CD4-positive, alpha-beta T cell (primary cell): ENCODE results near the gene ACTR3. TPM values are rescaled to one million over a fixed set of nuclear protein-coding genes. Genes with fewer than 3 reads are reported as not detected.

Source experiments
- ATAC-seq: fragments of 200-7000 bp; cut with Tn5 transposase; one replicate; pipeline ENCODE4 v1.10.0; 2022; ENCODE audit warnings: mild to moderate bottlenecking; ENCODE audit not compliant: poor library complexity
- CTCF ChIA-PET: fragments of 350-600 bp; sonication (Branson Sonifier 250); formaldehyde crosslinking; loops from one replicate; lab custom pipeline; 2021; ENCODE audit warnings: antibody characterized with exemption, inconsistent platforms; lab: Charles Lee
- POLR2A ChIA-PET: fragments of 350-600 bp; sonication (Branson Sonifier 250); formaldehyde crosslinking; loops from one replicate; lab custom pipeline; 2021; ENCODE audit warnings: antibody characterized with exemption, inconsistent platforms; lab: Charles Lee
- DNase-seq, 14 experiments: peaks; one replicate each; pipeline ENCODE4 v3.0.0-alpha.2; 2013 to 2020; ENCODE audit warnings: mixed read lengths in 2 of 14
- H3K27ac ChIP-seq, 2 donors: one replicate each; pipeline versions ENCODE4 v1.5.1 to v1.7.0; 2013; ENCODE audit warnings: low read length in 2 of 2, low read depth in 1 of 2, mild to moderate bottlenecking in 1 of 2
- H3K27me3 ChIP-seq, 2 experiments: 1 replicate in 1 of 2; 2 replicates in 1 of 2; pipeline versions ENCODE4 v1.6.1 to v1.7.0; 2013; ENCODE audit warnings: low read length in 2 of 2, control low read depth in 1 of 2, mild to moderate bottlenecking in 1 of 2, moderate library complexity in 1 of 2; ENCODE audit not compliant: insufficient read depth in 2 of 2, control insufficient read depth in 1 of 2
- H3K36me3 ChIP-seq: one replicate; pipeline ENCODE4 v1.6.1; 2013; ENCODE audit warnings: low read length, control low read depth; ENCODE audit not compliant: insufficient read depth
- H3K4me1 ChIP-seq: one replicate; pipeline ENCODE4 v1.6.1; 2013; ENCODE audit warnings: low read length, control low read depth; ENCODE audit not compliant: insufficient read depth
- H3K4me3 ChIP-seq: one replicate; pipeline ENCODE4 v1.5.1; 2013; ENCODE audit warnings: mild to moderate bottlenecking, low read length, moderate library complexity
- H3K9me3 ChIP-seq, 2 experiments: 1 replicate in 1 of 2; 2 replicates in 1 of 2; pipeline versions ENCODE4 v1.6.1 to v1.7.0; 2013; ENCODE audit warnings: low read length in 2 of 2, mild to moderate bottlenecking in 2 of 2, control low read depth in 1 of 2, moderate library complexity in 1 of 2; ENCODE audit not compliant: control insufficient read depth in 1 of 2, insufficient read depth in 1 of 2
- H3K27ac Mint-ChIP-seq: one replicate; pipeline ENCODE4 v1.8.0; 2020; ENCODE audit warnings: mixed read lengths
- H3K27me3 Mint-ChIP-seq: one replicate; pipeline ENCODE4 v1.8.0; 2021; ENCODE audit warnings: mixed read lengths
- H3K36me3 Mint-ChIP-seq: one replicate; pipeline ENCODE4 v1.8.0; 2021; ENCODE audit warnings: low read depth, mixed read lengths
- H3K4me1 Mint-ChIP-seq: one replicate; pipeline ENCODE4 v1.8.0; 2021; ENCODE audit warnings: low read depth, mixed read lengths
- H3K4me3 Mint-ChIP-seq: one replicate; pipeline ENCODE4 v1.8.0; 2020; ENCODE audit warnings: mild to moderate bottlenecking, mixed read lengths
- H3K9me3 Mint-ChIP-seq: one replicate; pipeline ENCODE4 v1.8.0; 2020; ENCODE audit warnings: mixed read lengths
- CTCF ChIP-seq: fragments of 200-600 bp; IDR thresholded peaks from one replicate; pipeline ENCODE4 v1.8.0; 2022; ENCODE audit warnings: antibody characterized with exemption, mild to moderate bottlenecking
- intact Hi-C, 2 experiments: fragments of 100-400 bp; cut with DNase I in 1 of 2; cut with micrococcal nuclease in 1 of 2; formaldehyde crosslinking; loops; one replicate each; pipeline versions ENCODE4 v1.15.1 to v1.9.0; 2023 to 2025; cut with DNase I, micrococcal nuclease
- total RNA-seq, 174 experiments: library from RNA in 2 of 174; stranded (reverse) in 2 of 174; gene quantifications; one replicate each; pipeline ENCODE4 v1.2.3 and lab custom pipeline; 2021 to 2026

Gene ACTR3
- total RNA-seq, 2 experiments from 2014 or later: 118 to 123 TPM

DNA sequence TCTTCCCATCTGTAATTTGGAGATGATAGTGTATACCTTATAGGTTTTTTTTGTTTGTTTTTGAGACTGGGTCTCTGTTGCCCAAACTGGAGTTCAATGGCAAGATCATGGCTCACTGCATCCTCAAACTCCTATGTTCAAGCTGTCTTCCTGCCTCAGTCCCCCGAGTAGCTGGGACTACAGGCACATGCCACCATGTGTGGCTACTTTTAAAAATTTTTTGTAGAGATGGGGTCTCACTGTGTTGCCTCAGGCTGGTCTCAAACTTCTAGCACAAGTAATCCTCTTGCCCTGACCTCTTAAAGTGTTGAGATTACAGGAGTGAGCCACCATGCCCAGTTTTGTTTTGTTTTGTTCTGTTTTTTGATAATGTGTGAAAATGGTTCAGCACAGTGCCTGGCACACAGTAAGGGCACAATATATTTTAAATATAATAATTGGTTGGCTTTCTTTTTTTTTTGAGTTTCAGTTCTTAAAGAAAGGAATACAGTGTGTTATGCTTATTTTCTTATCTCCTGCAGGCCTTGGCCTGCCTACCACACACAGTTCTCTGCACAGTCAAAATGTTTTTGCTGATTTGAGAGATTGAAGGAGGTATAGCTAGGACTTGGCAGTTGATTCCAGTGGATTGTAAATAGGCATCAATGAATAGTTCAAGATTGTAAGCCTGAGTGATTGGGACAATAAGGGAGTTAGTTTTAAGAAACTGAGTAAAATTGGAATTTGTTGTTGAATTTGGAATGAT, 6.1 kb downstream of the ACTR3 start:
- H3K4me1 Mint-ChIP-seq: peaks cover 99% of the 10 kb centered on the region
- ChIA-PET POLR2A (interaction anchor here (1.1 to 3.1 kb wide), 5 partner anchors 11 to 139 kb away, joined by 3 to 19 read pairs (median 8); partner anchors contain the start of gene SLC35F5), CTCF (interaction anchor here (1.0 to 2.2 kb wide), 3 partner anchors 10 to 15 kb away, joined by 3 to 6 read pairs (median 6); no protein-coding TSS in a partner anchor)
- peaks cover 11% of the 10 kb centered on the region for H3K36me3 ChIP-seq
- H3K9me3 Mint-ChIP-seq: no peaks in the 10 kb centered on the region
- H3K9me3 ChIP-seq: no peaks in the 10 kb centered on the region
- peaks cover 72% of the 10 kb centered on the region for H3K36me3 Mint-ChIP-seq
- no peaks in the 10 kb centered on the region for H3K27me3 Mint-ChIP-seq
- no peak for TF ChIP-seq CTCF
- intact Hi-C loops: loop anchor here (2.0 to 10.0 kb wide), 3 partner anchors 13 to 1711 kb away; no protein-coding TSS in a partner anchor
- H3K4me3 Mint-ChIP-seq: peak overlapping the region; percentile 43
- H3K27ac ChIP-seq: no peak overlapping the region
- peak overlapping the region; percentile 28 for H3K4me3 ChIP-seq
- DNase-seq (no peak), ATAC-seq (no peak)
- H3K27me3 ChIP-seq: no peaks in the 10 kb centered on the region
- H3K27ac Mint-ChIP-seq: peak overlapping the region; percentile 94
- H3K4me1 ChIP-seq: peaks cover 37% of the 10 kb centered on the region

DNA sequence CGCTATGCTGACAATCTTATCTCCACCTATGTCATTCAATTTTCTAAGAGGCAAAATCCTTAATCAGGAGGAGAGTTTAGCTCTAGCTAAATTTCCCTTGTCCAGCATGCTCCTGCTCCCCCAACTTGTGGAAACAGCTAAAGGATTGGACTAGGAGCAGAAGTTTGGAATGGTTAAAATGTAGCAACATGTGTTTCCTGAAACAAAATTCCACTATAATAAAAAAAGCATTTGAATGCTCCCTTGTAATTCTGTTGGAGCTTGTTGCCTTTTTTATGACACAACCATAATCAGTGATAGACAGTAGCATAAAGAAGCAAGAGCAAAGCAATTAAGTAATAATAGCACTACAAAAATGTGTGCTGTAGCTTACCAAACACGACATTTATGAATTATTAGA, 6.9 kb downstream of the ACTR3 start:
- Mint-ChIP-seq H3K9me3 (no peaks in the 10 kb centered on the region), H3K27ac (peak overlapping the region; percentile 94), H3K4me3 (peak overlapping the region; percentile 43), H3K27me3 (no peaks in the 10 kb centered on the region), H3K36me3 (peaks cover 68% of the 10 kb centered on the region), H3K4me1 (peaks cover 100% of the 10 kb centered on the region)
- Histone ChIP-seq H3K4me3 (no peak overlapping the region), H3K27ac (no peak overlapping the region), H3K36me3 (peaks cover 15% of the 10 kb centered on the region), H3K27me3 (no peaks in the 10 kb centered on the region), H3K4me1 (peaks cover 40% of the 10 kb centered on the region), H3K9me3 (no peaks in the 10 kb centered on the region)
- intact Hi-C loops: loop anchor here in 1 of 2 experiments (10.0 kb wide), 2 partner anchors 48 to 1712 kb away; no protein-coding TSS in a partner anchor
- ATAC-seq (no peak), DNase-seq (no peak)
- ChIA-PET CTCF (interaction anchor here (1.7 to 2.2 kb wide), 2 partner anchors 9 to 15 kb away, joined by 6 read pairs; no protein-coding TSS in a partner anchor), POLR2A (interaction anchor here (1.2 to 1.9 kb wide), 3 partner anchors 11 to 61 kb away, joined by 5 to 10 read pairs (median 8); no protein-coding TSS in a partner anchor)
- TF ChIP-seq CTCF: no peak

DNA sequence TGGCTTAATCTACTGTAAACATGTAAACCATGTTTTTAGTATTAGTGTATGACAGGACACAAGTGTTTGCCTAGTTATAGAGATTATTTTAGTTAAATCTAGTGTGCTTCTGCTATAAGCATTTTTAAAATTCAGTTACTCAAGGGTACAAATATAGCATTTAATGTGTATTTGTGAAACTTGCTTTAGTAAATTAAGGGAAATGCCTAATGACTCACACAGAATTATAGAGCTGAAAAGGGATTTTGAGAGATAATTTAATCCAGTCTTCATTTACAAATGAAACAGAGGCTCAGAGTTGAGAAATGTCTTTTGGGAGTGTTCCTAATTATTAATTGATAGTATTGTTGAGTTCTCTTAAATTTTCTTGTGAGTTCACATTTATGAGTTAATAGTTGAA, 8.2 kb downstream of the ACTR3 start:
- peaks cover 48% of the 10 kb centered on the region for H3K4me1 ChIP-seq
- POLR2A ChIA-PET: no interaction called here
- Mint-ChIP-seq H3K27ac (peak overlapping the region; percentile 66), H3K27me3 (no peaks in the 10 kb centered on the region), H3K4me1 (peaks cover 100% of the 10 kb centered on the region), H3K9me3 (no peaks in the 10 kb centered on the region), H3K36me3 (peaks cover 67% of the 10 kb centered on the region), H3K4me3 (peak overlapping the region; percentile 74)
- H3K4me3 ChIP-seq: peak overlapping the region; percentile 8
- H3K27ac ChIP-seq: no peak overlapping the region
- H3K27me3 ChIP-seq: no peaks in the 10 kb centered on the region
- DNase-seq (no peak), ATAC-seq (no peak)
- CTCF ChIA-PET: interaction anchor here (0.7 to 2.2 kb wide), 2 partner anchors 8 to 1144 kb away, joined by 3 to 6 read pairs; no protein-coding TSS in a partner anchor
- H3K9me3 ChIP-seq: no peaks in the 10 kb centered on the region
- peaks cover 15% of the 10 kb centered on the region for H3K36me3 ChIP-seq
- TF ChIP-seq CTCF: no peak
- intact Hi-C loops: loop anchor here in 1 of 2 experiments (10.0 kb wide), 2 partner anchors 47 to 1713 kb away; no protein-coding TSS in a partner anchor
